Rectal smooth muscle tissue (tissue), 1 donor: ENCODE data around the gene CD47.

Experiments
- H3K27ac ChIP-seq: one replicate; pipeline ENCODE4 v1.7.0; 2013; ENCODE audit warnings: low read depth, low read length, inconsistent platforms
- H3K27me3 ChIP-seq: one replicate; pipeline ENCODE4 v1.7.0; 2013; ENCODE audit warnings: low read length; ENCODE audit not compliant: control insufficient read depth, insufficient read depth
- H3K36me3 ChIP-seq: one replicate; pipeline ENCODE4 v1.7.0; 2013; ENCODE audit warnings: low read length; ENCODE audit not compliant: control insufficient read depth, insufficient read depth
- H3K4me1 ChIP-seq: one replicate; pipeline ENCODE4 v1.7.0; 2013; ENCODE audit warnings: low read length; ENCODE audit not compliant: control insufficient read depth, insufficient read depth
- H3K4me3 ChIP-seq: one replicate; pipeline ENCODE4 v1.7.0; 2013; ENCODE audit warnings: low read length
- H3K9ac ChIP-seq: one replicate; pipeline ENCODE4 v1.7.0; 2013; ENCODE audit warnings: low read length

Gene CD47

DNA sequence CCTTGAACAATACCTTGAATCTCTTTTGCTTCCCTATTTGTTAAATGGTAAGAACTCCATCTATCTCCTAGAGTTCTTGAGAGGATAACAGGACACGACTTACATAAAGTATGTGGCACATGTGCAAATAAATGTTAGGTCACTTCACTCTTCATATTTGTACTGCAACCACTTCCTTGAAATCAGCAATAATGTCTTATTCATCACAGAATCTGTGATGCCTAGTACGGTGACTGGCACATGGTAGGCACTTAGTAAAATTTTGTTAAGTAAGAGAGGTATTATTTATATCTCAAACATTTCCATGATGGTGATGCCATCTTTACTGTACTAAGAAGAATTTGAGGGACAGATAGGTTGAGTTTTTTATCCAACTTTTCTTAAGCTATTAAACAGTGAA, 14.3 kb downstream of the CD47 start:
- Histone ChIP-seq H3K27me3 (no peaks in the 10 kb centered on the region), H3K4me1 (no peaks in the 10 kb centered on the region), H3K27ac (no peak overlapping the region), H3K9ac (no peak overlapping the region), H3K36me3 (peaks cover 7% of the 10 kb centered on the region), H3K4me3 (no peak overlapping the region)

DNA sequence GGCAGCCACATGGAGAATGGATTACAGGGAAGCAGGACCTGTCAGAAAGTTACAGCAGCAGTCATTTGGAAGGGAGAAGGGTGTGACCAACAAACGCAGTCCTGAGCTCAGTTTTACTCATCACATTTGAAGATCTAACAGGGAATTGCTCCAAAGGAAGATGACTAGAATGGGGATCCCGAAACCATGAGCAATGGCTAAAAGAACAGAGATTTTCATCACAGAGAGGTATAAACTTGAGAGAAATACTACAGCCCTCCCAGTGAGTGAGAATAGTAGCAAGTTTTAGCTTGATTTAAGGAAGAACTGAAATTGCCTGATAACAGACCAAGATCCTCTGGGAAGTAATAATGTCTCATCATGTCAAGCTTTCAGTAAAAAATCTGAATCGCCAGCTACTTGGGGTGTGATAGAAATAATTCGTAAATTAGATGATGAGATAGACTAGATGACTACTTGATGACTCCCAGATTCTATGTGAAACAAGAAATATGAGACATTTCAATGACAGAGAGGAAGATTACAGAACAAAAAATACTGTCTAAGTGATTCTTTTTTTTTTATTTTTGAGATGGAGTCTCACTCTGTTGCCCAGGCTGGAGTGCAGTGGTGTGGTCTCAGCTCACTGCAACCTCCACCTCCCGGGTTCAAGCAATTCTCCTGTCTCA, 16.9 kb downstream of the CD47 start:
- H3K36me3 ChIP-seq = peaks cover 3% of the 10 kb centered on the region

DNA sequence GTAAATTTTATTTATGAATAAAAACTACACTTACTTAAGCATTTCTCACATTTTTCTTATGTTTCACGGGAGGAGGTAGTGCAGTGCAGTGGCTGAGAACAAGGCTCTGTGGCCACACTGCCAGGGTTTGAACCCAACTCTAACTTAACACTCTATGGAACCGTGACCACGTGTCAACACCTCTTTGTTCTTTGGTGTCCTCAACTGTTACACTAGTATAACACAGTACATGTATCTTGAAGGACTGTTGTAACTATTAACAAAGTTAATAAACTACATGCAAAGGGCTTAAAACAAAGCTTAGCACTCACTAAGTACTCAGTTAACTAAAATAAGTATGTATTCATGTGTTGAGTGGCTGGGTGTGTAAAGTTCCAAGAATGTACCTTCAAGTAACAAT, 19.5 kb downstream of the CD47 start:
- Histone ChIP-seq H3K4me1 (no peaks in the 10 kb centered on the region), H3K36me3 (no peaks in the 10 kb centered on the region), H3K9ac (no peak overlapping the region), H3K27me3 (no peaks in the 10 kb centered on the region), H3K27ac (no peak overlapping the region), H3K4me3 (no peak overlapping the region)

More for the DNA sequence above, 16.9 kb downstream of the CD47 start:
- Histone ChIP-seq H3K4me3 (no peak overlapping the region), H3K9ac (no peak overlapping the region), H3K27ac (no peak overlapping the region), H3K4me1 (no peaks in the 10 kb centered on the region), H3K27me3 (no peaks in the 10 kb centered on the region)

DNA sequence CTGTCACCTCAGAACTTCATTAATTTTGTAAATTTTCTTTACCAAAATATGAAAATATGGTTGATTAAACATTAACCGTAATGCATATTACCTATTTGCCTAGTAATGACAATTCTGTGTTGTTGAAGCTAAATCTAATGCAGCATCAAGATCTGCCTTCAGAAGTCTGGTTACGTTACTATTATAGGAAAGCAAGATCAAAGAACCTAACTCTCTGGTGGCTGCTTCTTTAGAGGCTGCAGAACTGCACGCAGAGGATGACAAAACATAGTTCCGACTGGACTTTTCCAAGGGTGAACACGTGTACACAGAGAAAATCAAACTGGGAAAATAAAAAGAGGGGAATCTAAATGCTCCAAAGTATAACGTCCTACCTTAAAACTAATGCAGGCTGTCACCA, 20.5 kb downstream of the CD47 start:
- no peaks in the 10 kb centered on the region for H3K27me3 ChIP-seq
- no peak overlapping the region for H3K27ac ChIP-seq
- no peak overlapping the region for H3K9ac ChIP-seq
- no peaks in the 10 kb centered on the region for H3K4me1 ChIP-seq
- H3K4me3 ChIP-seq = no peak overlapping the region
- no peaks in the 10 kb centered on the region for H3K36me3 ChIP-seq

DNA sequence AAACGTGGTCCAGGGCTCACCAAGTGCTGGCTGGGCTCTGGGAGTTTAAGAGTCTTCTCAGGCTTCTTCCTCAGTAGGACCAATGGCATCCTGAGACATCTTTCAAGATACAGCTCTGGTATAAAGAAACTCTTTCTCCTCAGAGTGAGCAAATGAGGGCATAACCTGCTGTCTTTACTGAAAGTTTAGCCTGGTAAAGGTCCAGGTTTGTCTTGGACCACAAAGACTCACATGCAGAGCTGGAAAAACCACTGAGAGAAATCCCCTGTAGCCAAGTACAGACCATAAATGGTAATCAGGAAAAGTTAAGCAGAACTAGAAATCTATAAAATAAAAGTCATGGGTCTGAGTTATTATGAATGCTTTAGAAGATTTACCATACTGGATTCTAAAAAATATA, 23.1 kb downstream of the CD47 start:
- H3K27ac ChIP-seq = no peak overlapping the region
- H3K27me3 ChIP-seq = no peaks in the 10 kb centered on the region
- no peaks in the 10 kb centered on the region for H3K36me3 ChIP-seq
- no peak overlapping the region for H3K9ac ChIP-seq
- H3K4me3 ChIP-seq = no peak overlapping the region
- no peaks in the 10 kb centered on the region for H3K4me1 ChIP-seq

DNA sequence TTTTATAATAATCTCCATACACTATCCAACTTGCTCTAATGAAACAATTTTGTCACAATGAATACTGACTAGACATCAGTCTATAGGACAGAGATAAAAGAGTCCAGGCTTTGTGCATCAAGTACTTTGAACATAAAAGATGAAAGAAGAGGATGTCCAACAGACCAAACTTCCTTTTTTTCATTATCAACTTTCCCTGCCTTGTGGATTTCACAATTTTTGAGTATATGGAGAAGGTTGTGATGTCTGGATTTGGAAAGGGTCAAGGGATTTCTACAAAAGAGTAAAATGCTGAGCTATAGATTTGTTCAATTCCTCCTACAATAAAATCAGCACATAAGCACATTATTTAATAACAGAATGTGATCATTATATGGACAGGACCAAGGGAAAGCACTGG, 25.7 kb downstream of the CD47 start:
- Histone ChIP-seq H3K4me1 (no peaks in the 10 kb centered on the region), H3K4me3 (no peak overlapping the region), H3K36me3 (no peaks in the 10 kb centered on the region), H3K27me3 (no peaks in the 10 kb centered on the region), H3K9ac (no peak overlapping the region), H3K27ac (no peak overlapping the region)

DNA sequence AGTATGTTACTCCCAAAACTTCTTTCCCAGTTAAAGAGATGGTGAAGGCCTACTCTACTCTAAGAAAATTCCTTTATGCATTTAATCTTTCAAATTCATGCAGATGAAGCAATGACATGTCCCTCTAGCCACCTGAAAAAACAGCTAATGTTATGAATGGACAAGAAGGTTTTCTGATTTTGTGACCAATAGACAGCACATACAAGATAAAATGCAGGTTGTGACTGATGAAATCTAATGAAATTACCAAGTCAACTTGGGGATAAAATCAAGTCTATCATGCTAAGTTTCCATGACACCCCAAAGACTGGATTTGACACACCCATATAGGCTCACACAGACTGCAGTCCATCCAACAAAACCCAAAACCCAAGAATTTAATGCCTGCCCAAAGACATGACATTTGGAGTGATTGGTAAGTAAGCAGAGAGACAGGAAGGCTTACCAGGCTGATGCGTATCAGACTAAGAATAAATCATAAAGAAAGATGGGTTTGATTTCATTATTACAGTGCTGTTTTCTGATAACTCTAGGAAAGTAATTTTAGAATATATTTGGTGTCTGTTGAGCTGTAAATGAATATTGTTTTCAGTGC, 26.4 kb downstream of the CD47 start:
- no peaks in the 10 kb centered on the region for H3K4me1 ChIP-seq
- no peak overlapping the region for H3K9ac ChIP-seq
- no peak overlapping the region for H3K4me3 ChIP-seq
- no peaks in the 10 kb centered on the region for H3K36me3 ChIP-seq
- no peak overlapping the region for H3K27ac ChIP-seq
- H3K27me3 ChIP-seq = no peaks in the 10 kb centered on the region

DNA sequence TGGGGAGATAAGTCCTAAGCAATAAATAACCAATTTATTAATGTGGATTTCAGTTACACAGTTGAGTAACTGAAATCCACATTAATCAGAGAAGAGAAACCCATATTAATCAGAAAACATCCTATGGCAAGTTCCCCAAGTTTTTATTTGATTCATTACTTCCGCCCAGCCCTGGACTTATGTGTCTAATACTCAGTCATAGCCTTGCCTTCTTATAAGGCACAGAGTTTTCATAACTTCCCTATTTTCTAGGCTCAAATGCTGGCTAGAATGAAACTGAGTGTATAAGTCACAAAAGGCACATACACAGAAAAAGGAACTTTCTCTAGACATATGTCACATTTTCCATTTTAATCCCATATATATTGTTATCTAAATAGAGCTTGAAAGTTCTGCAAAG, 28.8 kb downstream of the CD47 start:
- H3K4me1 ChIP-seq = no peaks in the 10 kb centered on the region
- H3K36me3 ChIP-seq = peaks cover 5% of the 10 kb centered on the region
- H3K27me3 ChIP-seq = no peaks in the 10 kb centered on the region
- H3K4me3 ChIP-seq = no peak overlapping the region
- H3K27ac ChIP-seq = no peak overlapping the region
- no peak overlapping the region for H3K9ac ChIP-seq

DNA sequence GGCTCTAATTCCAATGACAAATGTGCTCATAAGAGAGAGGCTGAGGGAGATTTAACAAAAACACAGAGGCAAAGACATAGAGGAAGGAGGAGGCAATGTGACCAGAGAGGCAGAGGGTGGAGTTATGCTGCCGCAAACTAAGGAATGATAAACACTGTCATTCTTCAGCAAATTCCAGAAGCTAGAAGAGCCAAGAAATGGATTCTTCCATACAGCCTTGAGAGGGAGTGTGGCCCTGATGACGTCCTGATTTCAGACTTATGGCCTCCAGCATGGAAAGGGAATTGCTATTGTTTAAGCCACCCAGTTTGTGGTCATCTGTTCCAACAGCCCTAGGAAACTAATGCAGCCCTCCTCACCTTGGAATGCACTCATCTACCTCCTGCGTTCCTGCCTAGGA, 30.5 kb downstream of the CD47 start:
- no peaks in the 10 kb centered on the region for H3K4me1 ChIP-seq
- H3K4me3 ChIP-seq = no peak overlapping the region
- H3K36me3 ChIP-seq = peaks cover 5% of the 10 kb centered on the region
- no peak overlapping the region for H3K27ac ChIP-seq
- H3K9ac ChIP-seq = no peak overlapping the region
- no peaks in the 10 kb centered on the region for H3K27me3 ChIP-seq

DNA sequence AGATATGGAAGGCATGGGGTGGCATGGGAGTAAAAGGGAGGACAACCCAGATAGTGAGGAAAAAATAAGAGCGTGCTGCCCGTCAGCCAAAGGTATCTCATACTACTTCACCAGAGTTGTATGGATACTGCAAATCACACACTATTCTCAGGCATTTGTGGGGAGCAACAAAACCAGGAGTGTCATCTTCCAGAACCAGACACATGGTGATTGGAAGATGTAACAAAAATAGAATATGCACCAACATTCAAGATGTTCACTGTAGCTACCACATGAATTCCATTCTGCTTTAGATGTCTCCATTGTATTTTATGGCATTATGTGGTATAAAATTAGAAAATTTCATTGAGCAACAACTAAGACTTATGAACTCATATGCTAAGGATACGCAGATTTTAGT, 34.9 kb downstream of the CD47 start:
- Histone ChIP-seq H3K27me3 (no peaks in the 10 kb centered on the region), H3K4me1 (no peaks in the 10 kb centered on the region), H3K4me3 (no peak overlapping the region), H3K27ac (no peak overlapping the region), H3K9ac (no peak overlapping the region), H3K36me3 (peaks cover 5% of the 10 kb centered on the region)

DNA sequence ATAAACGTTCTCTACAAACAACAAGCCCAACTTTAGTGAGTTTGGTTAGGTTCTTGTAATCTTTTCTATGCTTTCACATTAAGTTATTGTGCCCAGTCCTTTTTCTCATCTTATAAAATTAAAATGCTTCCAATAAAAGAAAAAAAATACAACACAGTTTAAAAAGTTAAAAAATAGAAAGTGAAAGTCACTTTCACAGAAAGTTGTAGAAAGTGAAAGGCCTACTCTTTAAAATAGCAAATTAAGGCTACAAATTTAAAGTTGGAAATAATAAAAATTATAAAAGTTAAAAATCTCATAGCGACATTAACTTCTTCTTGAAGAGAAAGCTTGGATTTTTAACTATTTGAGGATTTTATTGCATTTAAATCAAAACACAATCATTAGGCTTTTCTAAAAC, 35.9 kb downstream of the CD47 start:
- Histone ChIP-seq H3K36me3 (peaks cover 5% of the 10 kb centered on the region), H3K4me3 (no peak overlapping the region), H3K27me3 (no peaks in the 10 kb centered on the region), H3K9ac (no peak overlapping the region), H3K27ac (no peak overlapping the region), H3K4me1 (no peaks in the 10 kb centered on the region)

DNA sequence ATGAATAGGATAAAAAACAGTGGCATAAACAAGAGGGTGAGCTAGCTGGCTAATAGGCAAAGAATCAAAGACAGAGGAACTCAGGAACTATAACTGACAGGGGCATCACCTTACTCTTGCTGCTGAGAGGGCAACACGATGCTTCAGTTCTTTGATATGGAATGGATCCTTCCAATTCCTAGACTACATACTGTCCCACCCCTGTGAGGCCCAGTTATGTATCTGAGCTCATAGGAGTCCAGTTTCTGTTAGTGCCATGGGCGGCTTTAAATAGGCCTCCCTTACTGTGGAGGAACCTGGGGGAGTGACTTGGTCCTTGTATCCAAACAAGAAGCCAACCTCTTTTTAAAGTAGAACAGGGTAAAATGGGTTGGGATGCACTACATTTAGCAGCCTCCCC, 37.3 kb downstream of the CD47 start:
- Histone ChIP-seq H3K36me3 (peaks cover 3% of the 10 kb centered on the region), H3K9ac (no peak overlapping the region), H3K27ac (no peak overlapping the region)

DNA sequence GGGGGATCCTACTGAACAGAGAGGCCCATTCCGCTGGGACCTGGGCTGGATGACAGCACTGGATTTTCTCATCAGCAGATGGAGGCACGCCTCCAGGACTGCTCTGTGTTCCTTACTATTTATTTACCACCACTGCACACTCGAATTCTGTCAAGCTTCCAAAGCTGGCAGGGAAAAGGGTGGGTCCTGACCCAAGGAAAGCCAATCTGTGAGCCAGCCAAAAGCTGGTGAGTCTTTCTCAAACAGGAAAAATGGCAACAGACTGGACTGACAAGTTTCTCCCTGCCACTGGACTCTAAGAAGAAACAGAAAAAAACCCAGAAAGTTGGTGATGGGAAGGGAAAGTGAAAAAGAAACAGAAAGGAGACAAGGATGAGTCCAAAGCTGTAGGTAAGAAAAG, 37.8 kb downstream of the CD47 start:
- no peaks in the 10 kb centered on the region for H3K4me1 ChIP-seq
- no peaks in the 10 kb centered on the region for H3K36me3 ChIP-seq
- no peaks in the 10 kb centered on the region for H3K27me3 ChIP-seq
- H3K4me3 ChIP-seq = no peak overlapping the region
- H3K9ac ChIP-seq = no peak overlapping the region
- no peak overlapping the region for H3K27ac ChIP-seq

More for the DNA sequence above, 37.3 kb downstream of the CD47 start:
- Histone ChIP-seq H3K4me1 (no peaks in the 10 kb centered on the region), H3K4me3 (no peak overlapping the region), H3K27me3 (no peaks in the 10 kb centered on the region)
